ENCODE data around the gene TTLL9. TPM values are rescaled to one million over a fixed set of nuclear protein-coding genes. Genes with fewer than 3 reads are reported as not detected.

Gene TTLL9
- total and polyA plus RNA-seq, 4 donors, result 0.06 to 0.08 TPM; not detected in 2

DNA sequence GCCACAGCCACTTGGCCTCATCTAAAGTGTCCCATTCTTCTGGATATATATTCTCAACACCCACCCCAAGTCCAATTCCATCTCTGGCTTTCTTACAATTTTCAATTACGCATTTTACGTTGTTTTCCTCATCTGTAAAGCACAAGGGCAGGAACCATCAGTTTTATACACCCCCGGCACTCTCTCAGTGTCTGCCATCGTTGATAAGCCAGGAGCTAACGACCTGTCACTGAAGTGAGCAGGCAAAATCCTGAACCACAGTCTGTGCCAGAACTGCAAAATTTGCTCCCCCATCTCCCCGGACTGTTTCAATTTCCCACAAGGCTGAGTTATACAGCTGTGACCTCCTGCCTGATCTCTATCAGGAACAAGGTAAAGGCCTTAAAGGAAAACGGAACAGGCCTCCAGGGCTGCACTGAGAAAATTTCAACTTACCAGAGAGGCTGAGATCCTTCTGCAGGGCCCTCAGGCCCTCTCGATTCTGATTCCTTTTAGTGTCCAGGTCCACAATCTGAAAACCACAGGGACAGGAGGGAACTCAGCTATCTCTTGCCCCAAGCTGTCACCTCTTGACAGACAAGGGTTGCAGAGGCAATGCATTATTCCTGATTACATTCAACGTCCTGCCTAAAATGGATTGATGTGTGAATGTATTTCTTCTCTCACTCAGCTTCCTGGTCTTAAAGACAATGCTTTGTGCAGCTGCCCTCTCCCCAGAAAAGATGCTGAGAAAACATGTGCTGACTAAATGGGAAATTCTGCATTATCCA, 79.6 kb downstream of the TTLL9 start:
- H3K27me3 ChIP-seq (ENCODE audit: control insufficient read depth in 4 of 4, insufficient read depth in 4 of 4, low read length in 3 of 4), result no peaks in the 10 kb centered on the region
- peak overlapping the region in 1 of 2 donors; percentile 85 for H3K9ac ChIP-seq (ENCODE audit: low read depth in 1 of 2, low read length in 2 of 2)
- WGBS, result 82% methylated on average over 9 of the region's 9 CpGs
- H3K27ac ChIP-seq (ENCODE audit: low read depth in 1 of 2, low read length in 2 of 2), result no peak overlapping the region
- H3K36me3 ChIP-seq (ENCODE audit: control insufficient read depth in 4 of 4, insufficient read depth in 3 of 4, low read depth in 1 of 4, low read length in 3 of 4), result peaks cover 7 to 44% (median 39%) of the 10 kb centered on the region in 4 donors
- DNase-seq (ENCODE audit: low spot score), result no peak
- no peaks in the 10 kb centered on the region for H3K9me3 ChIP-seq (ENCODE audit: control insufficient read depth in 4 of 4, low read length in 3 of 4)
- TF ChIP-seq TAF1 (conservative IDR thresholded peaks at IDR 0.05) (no peak), HNF4A (conservative IDR thresholded peaks at IDR 0.05) (no peak)
- TF ChIP-seq, protein P1, sequence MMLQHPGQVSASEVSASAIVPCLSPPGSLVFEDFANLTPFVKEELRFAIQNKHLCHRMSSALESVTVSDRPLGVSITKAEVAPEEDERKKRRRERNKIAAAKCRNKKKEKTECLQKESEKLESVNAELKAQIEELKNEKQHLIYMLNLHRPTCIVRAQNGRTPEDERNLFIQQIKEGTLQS (IDR thresholded peaks at IDR 0.05), result no peak
- no peak overlapping the region for H3K4me3 ChIP-seq (ENCODE audit: low read depth in 1 of 3, low read length in 3 of 3)
- H3K4me1 ChIP-seq (ENCODE audit: control insufficient read depth in 4 of 4, insufficient read depth in 4 of 4, low read length in 3 of 4), result peaks cover 4 to 14% (median 10%) of the 10 kb centered on the region in 4 donors

DNA sequence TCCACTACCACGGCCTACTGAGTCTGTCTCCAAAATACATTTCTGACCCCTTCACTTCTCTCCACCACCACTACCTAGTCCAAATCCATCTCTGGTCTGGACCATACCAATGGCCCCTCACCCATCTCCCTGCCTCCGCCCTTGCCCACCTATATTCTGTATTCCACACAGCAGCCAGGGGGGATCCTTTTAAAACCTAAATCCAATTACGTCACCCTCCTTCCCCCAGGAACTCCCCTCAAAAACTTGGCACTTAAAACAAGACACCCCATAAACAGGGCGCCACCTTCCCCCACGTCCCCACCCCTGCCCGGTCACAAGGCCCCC, 80.7 kb downstream of the TTLL9 start:
- 7% methylated on average over 6 of the region's 6 CpGs for WGBS
- TF ChIP-seq YY1 (IDR thresholded peaks at IDR 0.05) (no peak), TAF1 (conservative IDR thresholded peaks at IDR 0.05) (no peak), JUND (IDR thresholded peaks at IDR 0.05) (no peak), SP1 (IDR thresholded peaks at IDR 0.05) (no peak), NR2F2 (IDR thresholded peaks at IDR 0.05) (no peak), FOXA1 (IDR thresholded peaks at IDR 0.05) (no peak), ZBTB33 (IDR thresholded peaks at IDR 0.05) (no peak), EGR1 (IDR thresholded peaks at IDR 0.05; ENCODE audit: low read depth in 2 of 2) (no peak), HNF4A (conservative IDR thresholded peaks at IDR 0.05) (no peak), HNF4G (IDR thresholded peaks at IDR 0.05) (no peak), MAX (IDR thresholded peaks at IDR 0.05) (no peak), GABPA (IDR thresholded peaks at IDR 0.05 in 1 of 2, conservative IDR thresholded peaks at IDR 0.05 in 1 of 2) (no peak), FOXA2 (IDR thresholded peaks at IDR 0.05) (no peak), RAD21 (IDR thresholded peaks at IDR 0.05) (no peak), REST (IDR thresholded peaks at IDR 0.05) (no peak), RXRA (IDR thresholded peaks at IDR 0.05) (no peak)
- TF ChIP-seq, protein P2, sequence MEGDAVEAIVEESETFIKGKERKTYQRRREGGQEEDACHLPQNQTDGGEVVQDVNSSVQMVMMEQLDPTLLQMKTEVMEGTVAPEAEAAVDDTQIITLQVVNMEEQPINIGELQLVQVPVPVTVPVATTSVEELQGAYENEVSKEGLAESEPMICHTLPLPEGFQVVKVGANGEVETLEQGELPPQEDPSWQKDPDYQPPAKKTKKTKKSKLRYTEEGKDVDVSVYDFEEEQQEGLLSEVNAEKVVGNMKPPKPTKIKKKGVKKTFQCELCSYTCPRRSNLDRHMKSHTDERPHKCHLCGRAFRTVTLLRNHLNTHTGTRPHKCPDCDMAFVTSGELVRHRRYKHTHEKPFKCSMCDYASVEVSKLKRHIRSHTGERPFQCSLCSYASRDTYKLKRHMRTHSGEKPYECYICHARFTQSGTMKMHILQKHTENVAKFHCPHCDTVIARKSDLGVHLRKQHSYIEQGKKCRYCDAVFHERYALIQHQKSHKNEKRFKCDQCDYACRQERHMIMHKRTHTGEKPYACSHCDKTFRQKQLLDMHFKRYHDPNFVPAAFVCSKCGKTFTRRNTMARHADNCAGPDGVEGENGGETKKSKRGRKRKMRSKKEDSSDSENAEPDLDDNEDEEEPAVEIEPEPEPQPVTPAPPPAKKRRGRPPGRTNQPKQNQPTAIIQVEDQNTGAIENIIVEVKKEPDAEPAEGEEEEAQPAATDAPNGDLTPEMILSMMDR (IDR thresholded peaks at IDR 0.05; ENCODE audit: low read depth, low read length, missing input control), result no peak
- TF ChIP-seq, protein P1 (IDR thresholded peaks at IDR 0.05), result no peak
- H3K27ac ChIP-seq (ENCODE audit: low read depth in 1 of 2, low read length in 2 of 2), result peak overlapping the region in 1 of 2 donors; percentile 60

More for the DNA sequence above, 80.7 kb downstream of the TTLL9 start:
- Histone ChIP-seq H3K27me3 (ENCODE audit: control insufficient read depth in 4 of 4, insufficient read depth in 4 of 4, low read length in 3 of 4) (no peaks in the 10 kb centered on the region), H3K9me3 (ENCODE audit: control insufficient read depth in 4 of 4, low read length in 3 of 4) (no peaks in the 10 kb centered on the region), H3K4me1 (ENCODE audit: control insufficient read depth in 4 of 4, insufficient read depth in 4 of 4, low read length in 3 of 4) (peaks cover 4 to 14% (median 10%) of the 10 kb centered on the region in 4 donors), H3K9ac (ENCODE audit: low read depth in 1 of 2, low read length in 2 of 2) (peak overlapping the region; percentile 85 to 94), H3K36me3 (ENCODE audit: control insufficient read depth in 4 of 4, insufficient read depth in 3 of 4, low read depth in 1 of 4, low read length in 3 of 4) (peaks cover 6 to 33% (median 28%) of the 10 kb centered on the region in 4 donors), H3K4me3 (ENCODE audit: low read depth in 1 of 3, low read length in 3 of 3) (peak overlapping the region; percentile 87 to 99 (median 94))
- no peak for DNase-seq (ENCODE audit: low spot score)
